Gastroesophageal sphincter (tissue), 4 donors: ENCODE results near the gene LRRC3. TPM values are rescaled to one million over a fixed set of nuclear protein-coding genes. Genes with fewer than 3 reads are reported as not detected.

Experiments used
- ATAC-seq: fragments of 150-250 bp; one replicate; pipeline ENCODE4 v1.9.1; 2016; ENCODE audit warnings: mild to moderate bottlenecking, moderate library complexity
- H3K27ac ChIP-seq, 4 donors: fragments of 200-600 bp; sonication (generic) in 3 of 4; 1 replicate in 3 of 4; 2 replicates in 1 of 4; pipeline ENCODE4 v1.5.1; 2016 to 2019
- H3K27me3 ChIP-seq: fragments of 200-600 bp; sonication (generic); one replicate; pipeline ENCODE4 v1.5.1; 2019
- H3K36me3 ChIP-seq, 2 donors: fragments of 200-600 bp; sonication (generic); one replicate each; pipeline ENCODE4 v1.5.1; 2019; ENCODE audit warnings: control low read depth in 1 of 2
- H3K4me1 ChIP-seq, 3 donors: fragments of 200-600 bp; sonication (generic); 1 replicate in 2 of 3; 2 replicates in 1 of 3; pipeline ENCODE4 v1.5.1; 2016 to 2019; ENCODE audit warnings: control low read depth in 2 of 3
- H3K4me3 ChIP-seq, 2 donors: fragments of 200-600 bp; sonication (generic); one replicate each; pipeline ENCODE4 v1.5.1; 2019; ENCODE audit warnings: mild to moderate bottlenecking in 1 of 2, moderate library complexity in 1 of 2
- H3K9me3 ChIP-seq, 3 donors: fragments of 200-600 bp; sonication (generic); one replicate each; pipeline ENCODE4 v1.5.1; 2017 to 2019; ENCODE audit warnings: control low read depth in 2 of 3
- EP300 ChIP-seq: sonication (generic); formaldehyde crosslinking; IDR thresholded peaks from one replicate; pipeline ENCODE4 v1.6.1; 2017; ENCODE audit warnings: antibody characterized with exemption, mild to moderate bottlenecking
- POLR2A ChIP-seq, 2 donors: fragments of 450-650 bp; IDR thresholded peaks; one replicate each; pipeline ENCODE4 v1.6.1; 2017; ENCODE audit warnings: antibody characterized with exemption in 2 of 2, mild to moderate bottlenecking in 2 of 2, moderate library complexity in 1 of 2
- POLR2AphosphoS5 ChIP-seq: sonication (generic); formaldehyde crosslinking; IDR thresholded peaks from one replicate; pipeline ENCODE4 v1.6.1; 2017; ENCODE audit warnings: antibody characterized with exemption
- WGBS, 2 donors: methylation state at CpG; one replicate each; pipeline ENCODE4 v1.1.5; 2018; ENCODE audit warnings: low coverage in 1 of 2; 5-methylcytosine and 5-hydroxymethylcytosine counted together
- total RNA-seq, 4 donors: library from RNA; depleted of rRNA; stranded (reverse); fragments of >200 nt; gene quantifications; one replicate each; pipeline ENCODE4 v1.1.0, GENCODE V29; 2016
- TF ChIP-seq, protein P1 (sequence below), 4 experiments: fragments of 200-600 bp in 2 of 4; fragments of 450-650 bp in 2 of 4; sonication (generic) in 1 of 4; IDR thresholded peaks; one replicate each; pipeline ENCODE4 v1.5.1; 2017 to 2019; ENCODE audit warnings: antibody characterized with exemption in 4 of 4, mild to moderate bottlenecking in 2 of 4, moderate library complexity in 2 of 4

Gene LRRC3, protein sequence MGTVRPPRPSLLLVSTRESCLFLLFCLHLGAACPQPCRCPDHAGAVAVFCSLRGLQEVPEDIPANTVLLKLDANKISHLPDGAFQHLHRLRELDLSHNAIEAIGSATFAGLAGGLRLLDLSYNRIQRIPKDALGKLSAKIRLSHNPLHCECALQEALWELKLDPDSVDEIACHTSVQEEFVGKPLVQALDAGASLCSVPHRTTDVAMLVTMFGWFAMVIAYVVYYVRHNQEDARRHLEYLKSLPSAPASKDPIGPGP
- total RNA-seq, result 1 to 10 TPM; 2.7 to 8.3 (median 6.7) TPM

DNA sequence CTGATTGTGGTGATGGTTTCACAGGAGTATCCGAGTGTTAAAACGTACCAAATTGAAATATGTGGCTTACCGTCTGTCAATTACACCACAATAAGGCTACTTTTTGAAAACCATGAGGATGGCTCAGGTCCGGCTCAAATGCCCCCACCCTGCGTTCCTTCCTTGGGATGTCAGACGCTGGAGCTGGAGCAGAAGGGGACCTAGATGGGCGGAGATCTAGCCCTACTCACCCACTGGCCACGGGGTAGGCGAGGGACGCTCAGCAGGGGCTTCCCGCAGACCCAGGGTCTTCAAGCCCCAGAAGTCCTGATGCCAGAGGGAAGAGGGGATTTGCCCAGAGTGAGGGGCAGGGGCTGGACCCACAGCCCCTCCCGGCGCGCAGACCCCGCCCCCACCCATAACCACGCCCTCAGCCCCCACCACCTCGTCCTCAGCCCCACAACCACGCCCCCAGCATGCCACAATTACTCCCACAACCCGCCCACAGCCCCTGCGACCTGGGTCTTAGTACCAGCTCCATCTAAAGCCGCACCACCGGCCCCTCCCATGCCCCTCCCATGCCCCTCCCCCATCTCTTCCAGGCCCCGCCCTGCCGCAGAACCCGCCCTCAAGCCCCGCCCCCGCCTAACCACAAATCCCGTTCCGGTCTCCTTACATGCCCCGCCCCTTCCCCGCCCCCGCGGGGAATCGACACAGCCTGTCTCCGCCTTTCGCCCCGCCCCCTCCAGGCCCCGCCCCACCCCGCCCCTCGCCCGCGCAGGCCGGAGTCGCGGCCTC lies at the start of gene LRRC3:
TSS of gene LRRC3 (plus strand) at position 764 of the 777 bp plus-strand sequence. CDS start 1,135 bp downstream, outside the sequence.
- H3K4me3 ChIP-seq, result peak within 1 kb of the TSS; percentile 76 to 95
- H3K4me1 ChIP-seq, result peaks cover 0 to 26% (median 6%) of the 10 kb centered on the region in 3 donors
- ATAC-seq, result peak; percentile 83
- TF ChIP-seq POLR2A (IDR thresholded peaks at IDR 0.05) (no peak), POLR2AphosphoS5 (no peak), EP300 (no peak)
- TF ChIP-seq, protein P1, sequence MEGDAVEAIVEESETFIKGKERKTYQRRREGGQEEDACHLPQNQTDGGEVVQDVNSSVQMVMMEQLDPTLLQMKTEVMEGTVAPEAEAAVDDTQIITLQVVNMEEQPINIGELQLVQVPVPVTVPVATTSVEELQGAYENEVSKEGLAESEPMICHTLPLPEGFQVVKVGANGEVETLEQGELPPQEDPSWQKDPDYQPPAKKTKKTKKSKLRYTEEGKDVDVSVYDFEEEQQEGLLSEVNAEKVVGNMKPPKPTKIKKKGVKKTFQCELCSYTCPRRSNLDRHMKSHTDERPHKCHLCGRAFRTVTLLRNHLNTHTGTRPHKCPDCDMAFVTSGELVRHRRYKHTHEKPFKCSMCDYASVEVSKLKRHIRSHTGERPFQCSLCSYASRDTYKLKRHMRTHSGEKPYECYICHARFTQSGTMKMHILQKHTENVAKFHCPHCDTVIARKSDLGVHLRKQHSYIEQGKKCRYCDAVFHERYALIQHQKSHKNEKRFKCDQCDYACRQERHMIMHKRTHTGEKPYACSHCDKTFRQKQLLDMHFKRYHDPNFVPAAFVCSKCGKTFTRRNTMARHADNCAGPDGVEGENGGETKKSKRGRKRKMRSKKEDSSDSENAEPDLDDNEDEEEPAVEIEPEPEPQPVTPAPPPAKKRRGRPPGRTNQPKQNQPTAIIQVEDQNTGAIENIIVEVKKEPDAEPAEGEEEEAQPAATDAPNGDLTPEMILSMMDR (IDR thresholded peaks at IDR 0.05), result no peak
- peaks cover 0 to 20% (median 0%) of the 10 kb centered on the region in 3 donors for H3K9me3 ChIP-seq
- peak within 1 kb of the TSS in 3 of 4 donors; percentile 60 to 76 (median 68) for H3K27ac ChIP-seq
- H3K27me3 ChIP-seq, result peaks cover 7% of the 10 kb centered on the region
- peaks cover 0 to 28% of the 10 kb centered on the region in 2 donors for H3K36me3 ChIP-seq
- 8 to 15% methylated on average over 6 to 10 of the region's 45 CpGs for WGBS, 2 donors

DNA sequence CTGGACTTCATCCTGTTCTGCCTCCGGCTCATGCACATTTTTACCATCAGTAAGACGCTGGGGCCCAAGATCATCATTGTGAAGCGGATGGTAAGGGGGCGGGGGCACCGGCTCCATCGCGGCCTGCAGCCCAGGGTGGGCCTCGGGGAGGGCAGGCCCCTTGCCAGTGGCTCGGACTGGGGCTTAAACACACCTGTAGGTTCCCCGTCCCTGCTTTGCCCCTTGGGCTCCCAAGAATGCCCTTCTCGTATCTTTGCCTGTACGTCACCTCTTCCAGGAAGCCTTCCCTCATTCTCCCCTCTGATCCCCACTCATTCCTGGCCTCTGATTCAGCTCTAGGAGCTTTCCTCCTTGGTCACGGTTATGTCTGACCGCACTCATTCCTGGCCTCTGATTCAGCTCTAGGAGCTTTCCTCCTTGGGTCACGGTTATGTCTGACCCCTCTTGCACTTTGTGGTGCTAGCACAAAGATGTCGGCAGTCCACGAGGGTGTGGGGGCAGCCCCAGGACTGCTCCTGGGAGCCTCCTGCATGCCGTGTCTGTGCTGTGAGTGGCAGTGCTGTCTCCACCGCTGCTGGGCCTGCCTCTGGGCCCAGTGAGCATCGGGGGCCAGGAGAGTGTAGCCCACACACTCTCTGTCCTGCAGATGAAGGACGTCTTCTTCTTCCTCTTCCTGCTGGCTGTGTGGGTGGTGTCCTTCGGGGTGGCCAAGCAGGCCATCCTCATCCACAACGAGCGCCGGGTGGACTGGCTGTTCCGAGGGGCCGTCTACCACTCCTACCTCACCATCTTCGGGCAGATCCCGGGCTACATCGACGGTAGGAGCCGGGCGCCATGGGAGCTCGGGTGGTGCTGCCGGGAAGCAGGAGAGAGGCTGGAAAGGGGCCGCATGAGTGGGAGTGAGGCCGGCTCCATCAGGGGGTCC lies 49.1 kb upstream of the LRRC3 start:
- Histone ChIP-seq H3K36me3 (no peaks in the 10 kb centered on the region), H3K27me3 (peaks cover 30% of the 10 kb centered on the region), H3K4me3 (no peak overlapping the region), H3K4me1 (no peaks in the 10 kb centered on the region), H3K27ac (no peak overlapping the region), H3K9me3 (no peaks in the 10 kb centered on the region)
- no peak for ATAC-seq
- TF ChIP-seq EP300 (no peak), POLR2AphosphoS5 (no peak), POLR2A (IDR thresholded peaks at IDR 0.05) (no peak)
- TF ChIP-seq, protein P1 (IDR thresholded peaks at IDR 0.05), result no peak
- 83 to 84% methylated on average over 5 to 10 of the region's 37 CpGs for WGBS, 2 donors

DNA sequence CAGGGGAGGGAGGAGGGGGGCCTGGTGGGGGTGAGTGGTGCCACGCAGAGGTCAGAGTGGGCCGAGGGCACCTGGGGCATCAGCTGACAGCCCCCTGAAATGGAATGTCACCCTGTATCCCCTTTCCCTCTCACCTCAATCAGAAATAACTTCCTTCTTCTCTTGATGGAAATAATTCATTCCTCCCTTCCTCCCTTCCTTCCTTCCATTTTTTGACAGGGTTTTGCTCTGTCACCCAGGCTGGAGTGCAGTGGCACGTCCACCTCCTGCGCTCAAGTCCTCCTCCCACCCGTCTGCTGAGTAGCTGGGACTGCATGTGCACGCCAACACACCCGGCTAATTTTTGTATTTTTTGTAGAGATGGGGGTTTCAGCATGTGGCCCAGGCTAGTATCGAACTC lies 48.4 kb upstream of the LRRC3 start:
- no peaks in the 10 kb centered on the region for H3K36me3 ChIP-seq
- TF ChIP-seq POLR2A (IDR thresholded peaks at IDR 0.05) (no peak), POLR2AphosphoS5 (no peak), EP300 (no peak)
- TF ChIP-seq, protein P1 (IDR thresholded peaks at IDR 0.05), result no peak
- WGBS, 2 donors, result 80 to 81% methylated on average over 3 to 6 of the region's 8 CpGs
- no peaks in the 10 kb centered on the region for H3K4me1 ChIP-seq
- H3K27me3 ChIP-seq, result peaks cover 30% of the 10 kb centered on the region
- H3K27ac ChIP-seq, result no peak overlapping the region
- ATAC-seq, result no peak
- H3K4me3 ChIP-seq, result no peak overlapping the region
- H3K9me3 ChIP-seq, result no peaks in the 10 kb centered on the region

DNA sequence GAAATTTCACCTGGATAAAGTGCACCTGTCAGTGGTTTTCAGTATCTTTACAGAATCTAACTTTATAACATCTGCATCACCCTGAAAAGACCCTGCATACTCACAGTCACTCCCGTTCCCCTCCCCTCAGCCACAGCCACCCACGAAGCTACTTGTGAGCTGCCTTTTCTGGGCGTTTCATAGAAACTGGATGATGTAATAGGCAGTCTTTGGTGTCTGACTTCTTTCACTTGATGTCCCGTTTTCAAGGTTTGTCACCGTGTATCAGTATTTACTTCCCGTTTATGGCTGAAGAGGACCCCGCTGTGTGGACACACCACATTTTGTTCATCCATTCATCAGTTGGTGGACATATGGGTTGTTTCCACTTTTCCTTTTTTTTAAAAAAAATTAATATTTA lies 47.8 kb upstream of the LRRC3 start:
- no peak overlapping the region for H3K4me3 ChIP-seq
- H3K9me3 ChIP-seq, result no peaks in the 10 kb centered on the region
- TF ChIP-seq POLR2AphosphoS5, result no peak
- TF ChIP-seq, protein P1 (IDR thresholded peaks at IDR 0.05), result no peak
- TF ChIP-seq EP300, result no peak
- TF ChIP-seq POLR2A (IDR thresholded peaks at IDR 0.05), result no peak
- no peaks in the 10 kb centered on the region for H3K36me3 ChIP-seq
- no peaks in the 10 kb centered on the region for H3K4me1 ChIP-seq
- ATAC-seq, result no peak
- peaks cover 30% of the 10 kb centered on the region for H3K27me3 ChIP-seq
- no peak overlapping the region for H3K27ac ChIP-seq
- WGBS, 2 donors, result 79 to 82% methylated on average over 7 of the region's 7 CpGs
